Neural progenitor cell (in vitro differentiated cells): ENCODE results near the gene TWIST2. TPM values are rescaled to one million over a fixed set of nuclear protein-coding genes. Genes with fewer than 3 reads are reported as not detected.

ENCODE experiments used
- DNase-seq: peaks from one replicate; pipeline ENCODE4 v3.0.0-alpha.2; 2016; ENCODE audit warnings: low spot score
- H2AFZ ChIP-seq: fragments of 200-600 bp; sonication (generic); replicated peaks from 2 replicates; pipeline ENCODE4 v1.6.1; 2016; ENCODE audit warnings: antibody characterized with exemption
- H3F3A ChIP-seq: fragments of 200-600 bp; sonication (generic); 2 replicates; pipeline ENCODE4 v1.6.1; 2016; ENCODE audit warnings: antibody characterized with exemption, low read depth
- H3K27ac ChIP-seq: fragments of 200-600 bp; sonication (generic); 2 replicates; pipeline ENCODE4 v1.5.1; 2016; ENCODE audit warnings: mild to moderate bottlenecking
- H3K27me3 ChIP-seq: fragments of 200-600 bp; sonication (generic); 2 replicates; pipeline ENCODE4 v1.6.1; 2016; ENCODE audit warnings: mild to moderate bottlenecking, moderate library complexity
- H3K36me3 ChIP-seq: fragments of 200-600 bp; sonication (generic); 2 replicates; pipeline ENCODE4 v1.5.1; 2016
- H3K4me1 ChIP-seq: fragments of 200-600 bp; sonication (generic); 2 replicates; pipeline ENCODE4 v1.6.1; 2016; ENCODE audit warnings: mixed run types
- H3K4me2 ChIP-seq: fragments of 200-600 bp; sonication (generic); 2 replicates; pipeline ENCODE4 v1.6.1; 2016
- H3K4me3 ChIP-seq: fragments of 200-600 bp; sonication (generic); 2 replicates; pipeline ENCODE4 v1.5.1; 2016
- H3K79me2 ChIP-seq: fragments of 200-600 bp; sonication (generic); 2 replicates; pipeline ENCODE4 v1.6.1; 2016; ENCODE audit warnings: low read depth
- H3K9ac ChIP-seq: fragments of 200-600 bp; sonication (generic); 2 replicates; pipeline ENCODE4 v1.6.1; 2016
- H3K9me3 ChIP-seq: fragments of 200-600 bp; sonication (generic); 2 replicates; pipeline ENCODE4 v1.5.1; 2016; ENCODE audit warnings: low read depth
- H4K20me1 ChIP-seq: fragments of 200-600 bp; sonication (generic); 2 replicates; pipeline ENCODE4 v1.6.1; 2016; ENCODE audit warnings: low read depth
- H3K27ac Mint-ChIP-seq: 3 replicates; pipeline ENCODE4 v1.8.0; 2021; ENCODE audit warnings: mixed read lengths
- H3K27me3 Mint-ChIP-seq: 2 replicates; pipeline ENCODE4 v1.8.0; 2022; ENCODE audit warnings: low read depth, mild to moderate bottlenecking, inconsistent platforms, moderate library complexity, mixed read lengths; ENCODE audit not compliant: insufficient read depth
- H3K36me3 Mint-ChIP-seq: 3 replicates; pipeline ENCODE4 v1.8.0; 2021; ENCODE audit warnings: mixed read lengths
- H3K4me1 Mint-ChIP-seq: 3 replicates; pipeline ENCODE4 v1.8.0; 2021; ENCODE audit warnings: mixed read lengths
- H3K4me3 Mint-ChIP-seq: 3 replicates; pipeline ENCODE4 v1.8.0; 2021; ENCODE audit warnings: mild to moderate bottlenecking, moderate library complexity, mixed read lengths
- H3K9me3 Mint-ChIP-seq: 3 replicates; pipeline ENCODE4 v1.8.0; 2020; ENCODE audit warnings: mixed read lengths
- CTCF ChIP-seq: fragments of 200-600 bp; sonication (generic); IDR thresholded peaks from 2 replicates; pipeline ENCODE4 v1.5.1; 2017; ENCODE audit warnings: antibody characterized with exemption, mild to moderate bottlenecking
- EZH2 ChIP-seq: fragments of 200-600 bp; sonication (generic); IDR thresholded peaks from 2 replicates; pipeline ENCODE4 v1.6.1; 2017; ENCODE audit warnings: antibody characterized with exemption, mild to moderate bottlenecking, moderate library complexity
- EZH2phosphoT487 ChIP-seq: fragments of 200-600 bp; sonication (generic); IDR thresholded peaks from 2 replicates; pipeline ENCODE4 v1.6.1; 2017; ENCODE audit warnings: antibody characterized with exemption
- total RNA-seq: library from RNA; depleted of rRNA; stranded (reverse); fragments of >200 nt; gene quantifications from 2 replicates; pipeline ENCODE4 v1.2.3, GENCODE V29; 2015; ENCODE audit warnings: low replicate concordance

Gene TWIST2
- total RNA-seq, 1 donor from 2014 or later, result 0.51 TPM

- no peak overlapping the region for H3K4me3 Mint-ChIP-seq
- H2AFZ ChIP-seq, result no peak overlapping the region
- H3K27ac Mint-ChIP-seq, result no peak overlapping the region
- H3K27me3 ChIP-seq, result peaks cover 68% of the 10 kb centered on the region
- H4K20me1 ChIP-seq, result peaks cover 8% of the 10 kb centered on the region
- H3K9me3 ChIP-seq, result no peaks in the 10 kb centered on the region
- TF ChIP-seq EZH2 (no peak), CTCF (no peak), EZH2phosphoT487 (no peak)
- H3K9ac ChIP-seq, result no peak overlapping the region
- no peak overlapping the region for H3K4me2 ChIP-seq
- peaks cover 5% of the 10 kb centered on the region for H3K4me1 Mint-ChIP-seq
- H3K36me3 ChIP-seq, result no peaks in the 10 kb centered on the region
- H3F3A ChIP-seq, result peaks cover 10% of the 10 kb centered on the region
- H3K9me3 Mint-ChIP-seq, result peaks cover 3% of the 10 kb centered on the region
- DNase-seq, result no peak
- no peak overlapping the region for H3K4me3 ChIP-seq
- H3K79me2 ChIP-seq, result no peaks in the 10 kb centered on the region
- H3K36me3 Mint-ChIP-seq, result no peaks in the 10 kb centered on the region
- H3K27me3 Mint-ChIP-seq, result peaks cover 26% of the 10 kb centered on the region
- H3K27ac ChIP-seq, result no peak overlapping the region
- H3K4me1 ChIP-seq, result peaks cover 11% of the 10 kb centered on the region
Observed at GRCh38 chr2:238843476-238843875, 4.4 kb upstream of the TWIST2 start.

DNA sequence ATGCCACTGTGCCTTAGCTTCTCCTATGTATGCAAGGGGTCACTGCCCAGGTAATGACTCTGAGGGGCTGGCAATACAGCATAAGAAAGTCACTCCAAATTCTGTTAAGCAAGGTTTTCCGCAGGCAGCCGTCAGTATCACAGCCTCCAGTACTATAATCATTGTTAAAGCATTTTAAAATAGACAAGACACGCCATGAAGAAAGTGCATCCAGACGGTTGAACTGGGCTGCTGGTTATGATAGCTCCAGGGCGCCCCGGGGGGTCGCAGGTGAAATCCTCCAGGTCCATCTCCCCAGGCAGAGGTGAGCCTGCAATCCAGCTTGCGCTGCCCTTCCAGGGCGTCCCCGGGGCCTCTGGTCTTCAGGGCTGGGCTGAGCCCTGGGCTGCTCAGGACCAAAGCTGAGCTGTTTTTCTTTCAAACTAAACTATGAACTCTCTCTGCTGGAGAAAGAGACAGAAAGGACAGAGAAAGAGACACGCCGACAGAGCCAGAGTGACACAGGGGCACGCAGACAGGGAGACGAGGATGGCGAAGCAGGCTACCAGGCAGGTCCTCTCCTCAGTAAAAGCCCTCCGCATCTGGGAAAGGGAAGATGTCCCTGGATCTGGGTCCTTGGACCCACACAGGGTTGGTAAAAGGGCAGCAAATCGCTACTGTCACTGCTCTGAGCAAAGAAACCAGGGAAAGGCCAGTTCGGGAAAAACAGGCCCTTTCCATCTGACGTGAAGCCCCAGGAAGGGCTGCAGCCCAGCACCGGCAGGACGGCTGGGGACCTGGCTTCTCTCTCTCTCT, 2.1 kb upstream of the TWIST2 start:
- Mint-ChIP-seq H3K27me3 (peaks cover 34% of the 10 kb centered on the region), H3K4me3 (peak overlapping the region; percentile 64), H3K27ac (no peak overlapping the region), H3K36me3 (no peaks in the 10 kb centered on the region), H3K4me1 (peaks cover 5% of the 10 kb centered on the region), H3K9me3 (peaks cover 3% of the 10 kb centered on the region)
- TF ChIP-seq EZH2 (no peak), CTCF (no peak), EZH2phosphoT487 (no peak)
- peaks cover 27% of the 10 kb centered on the region for H4K20me1 ChIP-seq
- H3F3A ChIP-seq, result peaks cover 10% of the 10 kb centered on the region
- H3K27ac ChIP-seq, result no peak overlapping the region
- peak overlapping the region; percentile 56 for H3K4me3 ChIP-seq
- peak overlapping the region; percentile 88 for H3K4me2 ChIP-seq
- H3K9me3 ChIP-seq, result no peaks in the 10 kb centered on the region
- no peak for DNase-seq
- H3K4me1 ChIP-seq, result peaks cover 11% of the 10 kb centered on the region
- H3K9ac ChIP-seq, result no peak overlapping the region
- no peaks in the 10 kb centered on the region for H3K79me2 ChIP-seq
- H2AFZ ChIP-seq, result peak overlapping the region; percentile 99
- H3K27me3 ChIP-seq, result peaks cover 91% of the 10 kb centered on the region
- no peaks in the 10 kb centered on the region for H3K36me3 ChIP-seq

DNA sequence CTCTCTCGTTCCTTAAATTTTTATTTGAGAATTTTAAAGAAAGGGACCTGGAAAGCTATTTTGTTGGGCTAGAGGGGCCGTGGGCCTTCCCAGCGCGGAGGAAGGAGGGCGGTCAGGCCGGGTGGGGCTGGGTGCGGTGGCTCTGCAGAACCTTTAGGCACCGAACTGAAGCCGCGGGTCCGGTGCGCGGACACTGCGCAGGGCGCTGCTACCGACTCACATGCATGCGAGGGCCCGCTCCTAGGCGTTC, 1.6 kb upstream of the TWIST2 start:
- no peak for TF ChIP-seq EZH2phosphoT487
- no peak for TF ChIP-seq CTCF
- no peak for TF ChIP-seq EZH2
- peaks cover 10% of the 10 kb centered on the region for H3F3A ChIP-seq
- Mint-ChIP-seq H3K9me3 (peaks cover 3% of the 10 kb centered on the region), H3K4me3 (peak overlapping the region; percentile 64), H3K27me3 (peaks cover 40% of the 10 kb centered on the region), H3K36me3 (no peaks in the 10 kb centered on the region), H3K4me1 (peaks cover 5% of the 10 kb centered on the region), H3K27ac (no peak overlapping the region)
- no peaks in the 10 kb centered on the region for H3K9me3 ChIP-seq
- no peaks in the 10 kb centered on the region for H3K36me3 ChIP-seq
- H3K4me1 ChIP-seq, result peaks cover 11% of the 10 kb centered on the region
- no peak overlapping the region for H3K9ac ChIP-seq
- DNase-seq, result no peak
- peak overlapping the region; percentile 88 for H3K4me2 ChIP-seq
- H3K27me3 ChIP-seq, result peaks cover 96% of the 10 kb centered on the region
- no peaks in the 10 kb centered on the region for H3K79me2 ChIP-seq
- H2AFZ ChIP-seq, result peak overlapping the region; percentile 99
- H3K4me3 ChIP-seq, result peak overlapping the region; percentile 56
- H4K20me1 ChIP-seq, result peaks cover 33% of the 10 kb centered on the region
- H3K27ac ChIP-seq, result no peak overlapping the region
